ENCODE results near the gene NTN5. TPM values are rescaled to one million over a fixed set of nuclear protein-coding genes. Genes with fewer than 3 reads are reported as not detected.

Gene NTN5
- total and polyA plus RNA-seq, 10 of the 15 experiments (the other 5 are each of a cell fraction or from before 2014, with no cell fraction given) = 0.07 to 0.22 TPM; not detected in 8

- TF ChIP-seq YBX1 (IDR thresholded peaks at IDR 0.05) (no peak), E2F4 (IDR thresholded peaks at IDR 0.05; ENCODE audit: low read depth, low read length) (no peak), MLLT1 (IDR thresholded peaks at IDR 0.05) (no peak), ATF7 (IDR thresholded peaks at IDR 0.05; ENCODE audit: low read depth) (no peak), BCLAF1 (IDR thresholded peaks at IDR 0.05) (no peak), NBN (IDR thresholded peaks at IDR 0.05) (no peak), IRF4 (IDR thresholded peaks at IDR 0.05; ENCODE audit: low read depth, low read length) (no peak), IRF5 (IDR thresholded peaks at IDR 0.05; ENCODE audit: borderline replicate concordance) (no peak), FOS (IDR thresholded peaks at IDR 0.05; ENCODE audit: borderline replicate concordance, extremely low read depth, insufficient read length) (no peak), SP1 (IDR thresholded peaks at IDR 0.05; ENCODE audit: low read depth, low read length) (no peak), POLR2AphosphoS5 (IDR thresholded peaks at IDR 0.05; ENCODE audit: low read length) (no peak), MTA2 (IDR thresholded peaks at IDR 0.05; ENCODE audit: low read depth) (no peak)
These were observed 9.2 kb downstream of the NTN5 start (continued) for GRCh38 chr19:48663667-48664066.

Data from GM12878 (cell line).